Amniotic stem cell (primary cell): ENCODE results near the gene CEP55.
A peak's percentile ranks its signal among the peaks of the same experiment; 100 is the strongest.
"Not testable (repeated sequence)": the region's sequence is repeated elsewhere in the genome, so short reads cannot be mapped to it uniquely, and the experiment has no call there.

Experiments
- DNase-seq: peaks from one replicate; lab custom pipeline; 2025; lab: John Stamatoyannopoulos, UW

CEP55 gene

GRCh38 chr10:93513091-93513490, 16.7 kb downstream of the CEP55 start:
- DNase-seq, result no peak

- DNase-seq, result no peak
Measured at GRCh38 chr10:93514521-93514920, 18.1 kb downstream of the CEP55 start.

DNA sequence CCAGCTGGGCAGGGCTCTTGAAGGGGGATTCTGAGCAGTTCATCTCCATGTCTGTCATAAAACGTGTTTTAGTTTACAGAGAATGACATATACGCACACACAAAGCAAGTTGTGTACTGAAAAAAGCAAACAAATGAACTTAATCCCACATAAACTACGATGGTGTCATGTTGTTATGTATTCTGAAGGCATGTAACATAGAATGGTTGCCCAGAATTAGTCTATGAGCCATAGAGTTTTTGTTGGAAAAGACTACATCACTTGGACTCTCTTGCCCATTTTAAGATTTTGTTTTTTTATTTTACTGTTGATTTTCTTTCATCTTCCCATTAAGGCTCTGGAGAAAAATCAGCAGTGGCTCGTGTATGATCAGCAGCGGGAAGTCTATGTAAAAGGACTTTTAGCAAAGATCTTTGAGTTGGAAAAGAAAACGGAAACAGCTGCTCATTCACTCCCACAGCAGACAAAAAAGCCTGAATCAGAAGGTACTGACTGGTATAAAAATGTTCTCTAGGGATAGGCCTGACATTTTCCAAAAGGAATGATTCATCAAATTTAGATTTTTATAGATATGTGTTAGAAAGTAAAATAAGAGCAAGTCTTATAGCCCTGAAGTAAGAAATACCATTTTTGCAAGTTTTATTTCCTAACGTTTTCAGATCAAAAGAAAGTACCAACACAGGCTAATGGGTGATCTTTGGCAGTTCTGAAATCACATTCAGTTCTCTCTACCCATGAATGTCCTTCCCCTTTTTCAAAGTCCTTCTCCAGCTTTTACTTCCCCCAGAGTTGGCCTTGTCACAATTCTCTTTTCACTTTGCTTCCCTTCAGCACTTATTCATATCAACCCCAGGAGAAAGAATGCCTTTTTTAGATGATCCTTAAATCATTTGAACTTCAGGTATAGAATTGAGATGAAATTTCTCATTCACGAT, 18.9 kb downstream of the CEP55 start:
- no peak for DNase-seq

GRCh38 chr10:93516006-93516380, 19.6 kb downstream of the CEP55 start:
- DNase-seq, result no peak

- no peak for DNase-seq
Measured at GRCh38 chr10:93518531-93518930, 22.1 kb downstream of the CEP55 start.

DNA sequence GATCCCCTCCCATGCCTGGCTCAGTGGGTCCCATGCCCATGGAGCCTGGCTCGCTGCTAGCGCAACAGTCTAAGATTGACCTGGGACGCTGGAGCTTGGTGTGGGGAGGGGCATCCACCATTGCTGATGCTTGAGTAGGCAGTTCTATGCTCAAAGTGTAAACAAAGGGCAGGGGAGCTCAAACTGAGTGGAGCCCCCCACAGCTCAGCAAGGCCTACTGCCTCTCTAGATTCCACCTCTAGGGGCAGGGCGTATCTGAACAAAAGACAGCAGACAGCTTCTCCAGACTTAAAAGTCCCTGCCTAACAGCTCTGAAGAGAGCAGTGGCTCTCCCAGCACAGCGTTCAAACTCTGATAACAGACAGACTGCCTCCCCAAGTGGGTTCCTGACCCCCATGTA, 38.9 kb downstream of the CEP55 start:
- no peak for DNase-seq

DNA sequence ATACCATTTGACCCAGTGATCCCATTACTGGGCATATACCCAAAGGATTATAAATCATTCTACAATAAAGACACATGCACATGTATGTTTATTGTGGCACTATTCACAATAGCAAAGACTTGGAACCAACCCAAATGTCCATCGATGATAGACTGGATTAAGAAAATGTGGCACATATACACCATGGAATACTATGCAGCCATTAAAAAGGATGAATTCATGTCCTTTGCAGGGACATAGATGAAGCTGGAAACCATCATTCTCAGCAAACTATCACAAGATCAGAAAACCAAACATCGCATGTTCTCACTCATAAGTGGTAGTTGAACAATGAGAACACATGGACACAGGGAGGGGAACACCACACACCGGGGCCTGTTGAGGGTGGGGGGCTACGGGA, 44.5 kb downstream of the CEP55 start:
- DNase-seq, result not testable (repeated sequence)

DNA sequence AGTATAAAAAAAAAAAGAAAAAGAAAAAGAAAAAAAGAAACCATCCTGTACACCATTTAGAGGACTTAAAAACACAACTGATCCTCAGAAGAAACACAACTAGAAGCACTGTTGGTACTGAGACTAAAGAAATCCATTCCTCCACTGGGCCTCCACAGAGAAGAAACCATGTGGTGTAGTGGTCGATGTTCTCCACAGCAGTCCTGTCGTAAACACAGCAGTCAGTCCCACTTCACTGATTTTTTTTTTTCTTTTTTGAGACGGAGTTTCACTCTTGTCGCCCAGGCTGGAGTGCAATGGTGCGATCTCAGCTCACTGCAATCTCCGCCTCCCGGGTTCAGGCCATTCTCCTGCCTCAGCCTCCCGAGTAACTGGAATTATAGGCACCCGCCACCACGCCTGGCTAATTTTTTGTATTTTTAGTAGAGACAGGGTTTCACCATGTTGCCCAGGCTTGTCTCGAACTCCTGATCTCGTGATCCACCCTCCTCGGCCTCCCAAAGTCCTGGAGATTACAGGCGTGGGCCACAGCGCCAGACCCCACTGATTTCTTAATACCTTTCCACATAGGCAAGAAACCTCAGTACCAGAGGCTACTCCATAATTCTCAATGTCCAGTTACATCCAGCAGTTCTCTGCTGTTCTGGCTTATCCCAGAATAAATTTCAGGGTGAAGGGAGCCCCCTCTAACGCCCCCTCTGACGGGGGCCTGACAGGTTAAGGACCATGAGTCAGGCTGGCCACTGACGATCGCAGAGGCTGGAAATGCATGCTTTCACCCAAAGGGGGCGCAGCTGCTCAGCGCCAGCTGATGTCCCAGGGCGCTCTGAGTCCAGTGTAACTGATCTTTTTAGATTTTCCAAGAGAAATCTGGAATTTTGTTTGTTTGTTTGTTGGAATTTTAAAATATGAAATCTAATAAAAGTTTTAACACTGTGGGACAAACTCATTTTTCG, 45.3 kb downstream of the CEP55 start:
- peak; percentile 10 for DNase-seq

GRCh38 chr10:93542358-93542791, 46.0 kb downstream of the CEP55 start:
- DNase-seq, result no peak

GRCh38 chr10:93546995-93547394, 50.6 kb downstream of the CEP55 start:
- not testable (repeated sequence) for DNase-seq

DNA sequence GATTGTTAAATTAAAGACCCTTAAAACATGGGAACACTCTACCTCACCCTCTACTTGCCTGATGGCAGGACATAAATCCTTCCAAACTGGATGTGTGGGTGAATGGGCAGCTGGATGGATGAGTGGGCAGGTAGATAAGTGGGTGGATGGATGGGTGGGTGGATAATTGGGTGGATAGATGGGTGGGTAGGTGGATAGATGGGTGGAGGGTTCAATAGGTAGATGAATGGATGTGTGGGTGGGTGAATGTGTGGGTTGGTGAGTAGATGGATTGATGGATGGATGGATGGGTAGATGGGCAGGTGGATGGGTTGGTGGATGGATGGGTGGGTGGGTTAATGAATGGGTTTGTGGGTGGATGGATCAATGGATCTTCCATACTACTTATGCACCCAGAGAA, 51.1 kb downstream of the CEP55 start:
- DNase-seq, result no peak

DNA sequence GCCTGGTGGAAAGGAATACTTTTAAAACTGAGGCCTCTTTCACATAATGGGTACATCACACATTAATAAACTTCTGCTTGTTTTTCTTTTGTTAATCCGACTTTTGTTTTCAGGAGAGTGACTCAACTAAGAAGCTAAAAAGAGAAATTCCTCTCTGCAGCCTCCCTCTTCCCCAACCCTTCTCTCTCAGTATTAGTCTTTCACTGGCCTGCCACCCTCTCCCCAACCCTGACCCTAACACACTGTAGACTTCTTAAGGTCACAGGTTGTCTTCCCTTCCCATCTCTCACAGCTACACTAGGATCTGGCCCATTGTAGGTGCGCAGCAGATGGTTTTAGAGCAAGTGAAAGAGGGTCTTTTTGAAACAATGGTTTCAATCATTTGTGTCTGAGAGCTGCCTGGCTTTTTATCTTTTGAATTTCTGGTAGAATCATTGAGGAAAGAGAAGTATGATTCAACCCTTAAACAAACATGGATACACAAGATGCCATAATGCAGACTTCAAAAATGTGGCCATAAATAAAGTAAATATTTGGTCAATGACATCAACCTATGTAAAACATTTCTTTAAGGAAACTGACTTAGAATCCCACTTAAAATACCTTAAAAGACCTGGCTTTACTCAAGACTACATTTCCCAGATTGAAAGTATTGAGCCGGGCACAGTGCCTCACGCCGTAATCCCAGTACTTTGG, 52.1 kb downstream of the CEP55 start:
- peak; percentile 13 for DNase-seq

- DNase-seq, result no peak
Measured at GRCh38 chr10:93550606-93551005, 54.2 kb downstream of the CEP55 start.

DNA sequence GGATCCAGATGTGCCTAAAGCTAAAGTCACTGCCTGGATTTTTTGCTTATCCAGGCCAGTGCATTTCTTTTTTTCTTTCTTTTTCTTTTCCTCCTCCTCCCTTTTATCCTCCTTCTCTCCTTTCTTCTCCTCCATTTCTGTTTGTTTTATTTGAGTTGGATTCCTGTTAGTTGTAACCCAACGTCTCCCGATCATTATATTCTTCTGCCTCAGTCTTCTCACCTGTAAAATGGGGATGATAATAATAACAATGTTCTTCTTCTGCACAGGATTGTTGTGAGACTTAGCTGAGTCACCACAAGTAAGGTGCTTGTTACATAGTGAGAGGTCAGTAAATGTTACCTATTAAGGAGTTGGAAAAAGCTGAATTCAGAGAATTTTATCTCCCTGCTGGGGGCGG, 56.4 kb downstream of the CEP55 start:
- no peak for DNase-seq

- DNase-seq, result no peak
Measured at GRCh38 chr10:93553482-93554315, 57.3 kb downstream of the CEP55 start.

DNA sequence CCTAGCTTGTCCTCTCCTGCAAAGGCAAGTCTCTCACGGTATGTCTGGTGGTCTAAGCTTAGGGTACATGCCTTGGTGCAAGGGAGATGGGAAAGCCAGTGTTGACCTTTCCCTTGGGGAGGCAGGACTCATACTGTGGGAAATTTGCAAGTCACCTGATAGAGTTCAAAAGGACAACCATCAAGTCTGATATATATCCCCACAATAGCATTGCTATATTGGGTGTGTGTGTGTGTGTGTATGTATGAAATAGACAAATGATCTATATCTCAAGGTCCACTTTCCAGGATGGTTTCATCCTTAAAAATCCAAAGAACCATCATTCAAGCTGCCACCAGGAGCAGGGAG, 57.9 kb downstream of the CEP55 start:
- no peak for DNase-seq

GRCh38 chr10:93554760-93555432, 58.5 kb downstream of the CEP55 start:
- DNase-seq, result peak; percentile 44

- no peak for DNase-seq
Measured at GRCh38 chr10:93559490-93559889, 63.1 kb downstream of the CEP55 start.

GRCh38 chr10:93560541-93560940, 64.1 kb downstream of the CEP55 start:
- DNase-seq, result no peak

DNA sequence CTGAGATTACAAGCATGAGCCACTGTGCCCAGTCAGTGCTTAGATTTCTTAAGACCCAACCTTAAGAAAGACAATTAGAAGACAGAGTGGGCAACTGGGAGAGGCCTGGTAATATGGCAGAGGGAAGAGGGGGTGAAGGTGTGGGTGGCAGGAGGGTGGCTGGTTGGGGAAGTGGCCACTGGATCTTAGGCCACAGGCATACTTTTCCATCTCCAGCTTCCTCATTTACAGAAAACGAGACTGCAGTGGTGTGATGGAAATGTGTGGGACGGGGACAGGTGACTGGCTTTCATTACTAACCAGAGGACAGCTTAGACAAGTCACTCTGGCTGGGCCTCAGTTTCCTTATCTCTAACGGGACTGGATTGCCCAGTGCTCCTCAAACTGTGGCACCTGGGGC, 69.0 kb downstream of the CEP55 start:
- no peak for DNase-seq
